NCI-H1417 (cell line): ENCODE results near the gene CHRNB2.

Experiments
- DNase-seq, 3 experiments: peaks; one replicate each; lab custom pipeline; 2025; lab: John Stamatoyannopoulos, UW

Gene CHRNB2

DNA sequence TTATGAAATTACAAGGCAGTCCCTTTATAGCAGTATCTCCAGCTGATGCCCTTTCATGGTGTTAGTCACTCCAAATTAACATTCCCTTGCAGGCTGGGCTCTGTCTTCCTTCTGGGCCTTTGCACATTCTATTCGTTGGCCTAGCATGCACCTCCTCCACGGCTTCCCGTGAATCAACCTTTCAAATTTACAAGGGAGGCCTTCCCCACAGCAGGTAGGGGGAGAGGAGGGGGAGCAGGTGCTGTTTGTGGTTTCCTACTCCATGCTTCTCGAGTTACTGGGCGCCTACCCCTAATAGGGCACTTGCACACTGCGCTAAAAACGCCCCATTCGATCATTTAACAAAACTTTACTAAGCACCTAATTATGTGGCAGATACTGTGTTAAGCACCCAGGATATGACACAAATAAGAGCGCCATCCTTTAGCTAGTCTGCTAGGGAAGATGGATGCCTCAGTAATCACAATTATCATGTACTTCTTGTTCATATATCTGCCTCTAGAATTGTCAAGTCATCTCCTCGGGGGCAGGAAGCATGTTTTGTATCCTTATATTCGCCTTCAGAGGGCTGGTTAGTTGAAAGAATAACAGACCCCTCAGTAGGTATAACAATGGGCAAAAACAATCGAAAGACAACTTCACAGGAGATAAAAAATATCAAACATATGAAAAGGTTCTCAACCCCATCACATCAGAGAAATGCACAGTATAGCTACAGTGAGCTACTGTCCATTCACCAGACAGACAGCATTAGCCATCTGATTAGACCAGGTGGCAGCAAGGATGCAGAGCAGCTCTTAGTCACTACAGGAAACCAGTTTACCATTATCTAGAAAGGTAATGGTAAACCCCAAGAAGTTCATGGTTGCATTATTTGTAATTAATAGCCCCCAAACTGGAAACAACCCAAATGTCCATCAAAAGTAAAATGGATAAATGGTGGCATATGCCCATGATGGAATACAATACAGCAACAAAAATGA lies 42.1 kb downstream of the CHRNB2 start:
- peak; percentile 20 to 57 (median 37) for DNase-seq

DNA sequence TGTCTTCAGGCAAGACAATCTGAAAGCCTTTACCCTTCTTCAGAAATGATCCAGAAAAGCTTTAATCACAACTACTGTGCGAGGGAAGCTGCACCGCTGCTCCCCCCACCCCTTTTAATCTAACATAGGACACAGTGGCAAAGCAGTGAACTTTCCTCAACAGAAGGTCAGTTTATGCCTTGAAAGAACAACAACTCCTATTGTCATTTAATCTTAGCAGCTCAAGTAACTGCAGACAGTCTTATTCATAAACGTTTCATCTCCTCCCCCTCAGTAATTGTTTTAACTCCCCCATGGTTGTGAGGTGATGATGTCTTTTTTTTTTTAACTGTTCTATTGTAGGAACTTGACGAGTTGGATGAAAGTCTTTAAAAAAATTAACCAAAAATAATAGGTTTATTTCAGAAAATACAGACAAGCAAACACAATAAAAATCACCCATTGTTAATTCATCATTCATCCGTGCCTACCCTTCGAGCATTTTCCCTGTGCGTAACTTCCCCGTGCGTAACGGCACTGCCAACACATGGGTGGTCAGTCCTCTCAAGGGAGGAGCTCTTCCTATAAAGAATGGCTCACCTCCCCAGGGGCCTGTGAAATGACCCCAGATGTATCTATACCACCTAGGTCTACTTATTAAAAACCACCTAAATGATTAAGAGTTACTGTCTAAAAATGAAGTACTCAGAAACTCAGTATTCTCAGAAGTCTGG lies 43.7 kb downstream of the CHRNB2 start:
- DNase-seq: peak in 1 of 3 experiments; percentile 7

DNA sequence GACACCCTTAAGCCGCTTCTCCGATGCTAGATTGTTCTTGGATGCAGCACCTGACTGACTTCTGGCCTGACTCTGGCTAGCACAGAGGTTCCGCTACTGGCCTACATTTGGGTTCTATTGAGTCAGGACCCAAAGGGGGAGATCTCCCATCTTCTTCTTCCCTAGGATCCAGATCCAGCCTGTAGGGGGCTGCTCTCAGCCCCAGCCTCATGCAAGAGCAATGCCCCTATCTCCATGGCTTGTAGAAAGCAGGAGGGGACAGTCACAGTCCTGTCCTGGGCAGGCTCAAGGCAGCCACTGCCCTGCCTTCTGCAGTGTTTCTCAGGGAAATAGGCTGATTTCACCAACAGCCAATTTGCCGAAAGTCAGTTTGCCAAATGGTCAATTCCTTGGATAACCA lies 46.7 kb downstream of the CHRNB2 start:
- no peak for DNase-seq

DNA sequence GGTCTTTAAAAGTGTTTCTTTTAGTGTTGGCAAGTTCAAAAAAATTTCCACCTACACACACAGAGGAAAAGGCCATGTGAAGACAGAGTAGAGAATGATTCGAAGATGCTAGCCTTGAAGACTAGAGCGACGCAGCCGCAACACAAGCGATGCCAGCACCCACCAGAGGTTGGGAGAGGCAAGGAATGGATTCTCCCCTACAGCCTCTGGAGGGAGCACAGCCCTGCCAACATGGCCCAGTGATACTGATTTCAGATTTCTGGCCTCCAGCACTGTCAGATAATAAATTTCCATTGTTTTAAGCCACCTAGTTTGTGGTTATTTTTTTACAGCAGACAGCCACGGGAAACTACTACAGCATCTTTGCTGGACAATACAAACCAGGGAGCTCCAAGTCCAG lies 47.3 kb downstream of the CHRNB2 start:
- no peak for DNase-seq

DNA sequence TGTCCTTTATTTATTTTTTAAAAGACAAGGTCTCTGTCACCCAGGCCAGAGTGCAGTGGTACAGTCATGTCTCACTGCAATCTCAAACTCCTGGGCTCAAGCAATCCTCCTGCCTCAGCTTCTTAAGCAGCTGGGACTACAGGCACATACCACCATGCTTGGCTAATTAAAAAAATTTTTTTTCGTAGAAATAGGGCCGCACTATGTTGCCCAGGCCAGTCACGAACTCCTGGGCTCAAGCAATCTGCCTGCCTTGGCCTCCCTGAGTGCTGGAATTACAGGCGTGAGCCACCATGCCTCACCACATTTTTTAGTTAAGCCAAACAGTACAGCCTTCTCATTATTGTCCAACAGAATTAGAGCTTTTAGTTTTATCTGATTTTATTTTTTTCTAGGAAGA lies 47.8 kb downstream of the CHRNB2 start:
- no peak for DNase-seq

DNA sequence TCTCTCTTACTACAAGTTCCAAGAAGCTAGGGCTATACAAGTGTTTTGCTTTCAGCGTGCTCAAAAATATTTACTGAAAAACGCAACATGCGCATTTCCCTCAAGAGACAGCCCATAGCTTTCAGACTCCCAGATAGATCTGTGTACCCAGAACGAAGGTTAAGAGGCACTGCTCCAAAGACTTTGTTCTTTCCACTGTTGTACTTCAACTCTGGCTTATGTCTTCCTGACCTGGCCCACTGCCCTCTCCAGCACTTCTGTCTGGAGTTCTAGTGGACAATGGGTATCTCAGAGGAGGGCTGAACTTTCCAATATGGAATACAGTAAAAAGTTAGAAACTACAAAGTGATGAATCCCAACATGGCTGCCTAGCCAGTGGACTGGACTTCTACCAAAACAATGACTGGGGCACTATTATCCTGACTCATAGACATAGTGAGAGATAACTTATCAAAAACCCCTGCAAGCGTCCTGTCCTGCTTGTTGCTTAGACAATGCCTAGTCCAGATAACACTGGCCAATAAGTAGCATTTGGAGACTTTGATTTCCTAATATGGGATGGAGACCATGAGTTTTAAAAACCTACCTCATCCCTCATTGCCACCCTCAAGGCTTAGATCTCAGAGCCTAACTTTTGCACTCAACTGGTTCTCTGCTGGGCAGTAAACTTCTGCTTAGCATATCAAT lies 49.2 kb downstream of the CHRNB2 start:
- no peak for DNase-seq

DNA sequence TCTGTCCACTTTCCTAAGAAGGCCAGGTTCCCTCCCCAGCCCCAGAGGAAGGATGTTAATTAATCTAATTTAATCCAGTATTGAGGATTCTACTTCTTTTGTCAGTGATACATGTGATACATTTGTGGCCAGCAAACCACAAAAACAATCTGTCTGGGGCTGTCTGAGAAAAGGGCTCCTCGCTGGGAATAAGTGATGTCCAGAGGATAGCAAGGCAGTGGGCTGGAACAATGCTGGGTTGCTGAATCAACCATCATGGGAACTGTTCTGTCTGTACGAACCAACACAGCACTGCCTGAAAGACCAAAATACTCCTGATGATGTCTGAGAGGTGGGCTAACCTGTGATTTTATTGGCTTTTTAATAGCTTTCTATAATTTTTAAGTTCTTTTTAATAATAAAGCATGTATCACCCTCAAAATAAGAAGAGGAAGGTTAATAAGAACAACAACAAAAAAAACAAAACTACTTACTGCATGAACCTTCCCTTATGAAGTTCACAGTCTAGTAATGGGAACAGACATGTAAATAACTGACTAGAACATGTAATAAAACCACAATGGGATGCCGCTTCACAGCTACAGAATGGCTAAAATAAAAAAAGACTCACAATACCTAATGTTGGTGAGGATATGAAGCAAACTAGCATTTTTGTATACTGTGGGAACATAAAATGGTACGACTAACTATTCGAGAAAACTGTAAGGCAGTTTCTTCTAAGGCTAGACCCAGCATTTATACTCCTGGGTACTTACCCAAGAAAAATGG lies 51.8 kb downstream of the CHRNB2 start:
- DNase-seq: no peak

DNA sequence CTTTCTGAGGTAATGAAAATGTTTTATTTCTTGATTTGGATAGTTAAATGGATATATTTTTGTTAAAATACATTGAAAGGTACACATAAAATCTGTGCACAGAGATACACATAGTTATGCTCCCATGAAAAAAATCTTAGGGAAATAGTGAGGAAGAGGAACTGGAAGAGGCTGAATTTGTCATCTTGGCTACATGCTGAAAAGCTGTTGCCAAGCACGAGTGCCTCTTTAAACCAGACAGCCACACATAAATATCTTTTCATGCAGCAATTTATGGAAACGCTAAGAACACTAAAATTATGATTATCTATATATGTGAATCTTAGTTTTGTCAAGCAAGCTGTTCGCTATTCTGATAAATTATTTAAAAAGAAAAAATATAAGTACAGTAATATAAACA lies 53.2 kb downstream of the CHRNB2 start:
- DNase-seq: no peak

DNA sequence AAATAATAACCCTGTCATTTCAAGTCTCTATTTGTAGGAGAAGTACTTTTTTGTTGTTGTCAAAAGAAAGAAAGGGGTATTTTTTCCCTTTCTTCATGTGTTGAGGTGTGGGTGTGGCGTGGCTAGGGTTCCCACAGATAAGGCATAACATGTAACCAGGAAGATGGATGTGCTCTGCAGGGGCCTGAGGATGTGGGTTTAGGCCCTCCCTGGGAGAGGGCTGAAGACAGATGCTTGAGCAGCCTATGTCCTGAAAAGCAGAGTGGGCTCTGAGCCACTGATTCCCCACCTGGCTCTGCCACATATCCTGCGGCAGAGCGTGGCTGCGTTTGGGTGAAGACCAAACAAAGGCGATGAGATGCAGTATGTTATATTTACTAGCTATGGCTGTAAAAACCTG lies 54.3 kb downstream of the CHRNB2 start:
- DNase-seq: no peak

DNA sequence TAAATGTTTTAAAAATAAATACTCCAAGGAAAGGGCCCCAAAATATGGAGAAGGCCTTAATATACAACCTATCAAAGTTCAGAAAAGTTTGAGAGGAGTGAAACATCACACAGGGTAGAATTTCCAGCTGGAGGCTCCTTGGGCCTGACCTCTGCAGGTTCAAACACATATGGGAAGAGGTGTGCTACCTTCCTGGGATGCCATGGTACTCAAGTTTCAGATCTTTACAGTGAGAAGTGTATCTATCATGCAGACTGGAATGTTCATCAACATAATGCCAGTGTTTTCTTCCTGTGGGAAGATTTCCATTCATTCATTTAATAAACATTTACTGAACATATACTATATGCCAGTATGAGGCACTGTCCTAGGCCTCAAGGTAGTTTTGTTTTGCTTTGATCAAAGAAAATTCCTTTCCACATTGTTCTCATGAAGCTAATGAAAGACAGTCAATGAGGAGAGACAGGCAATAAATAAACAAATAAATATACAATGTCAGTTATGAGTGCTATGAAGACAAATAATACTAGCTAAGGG lies 55.0 kb downstream of the CHRNB2 start:
- DNase-seq: no peak

DNA sequence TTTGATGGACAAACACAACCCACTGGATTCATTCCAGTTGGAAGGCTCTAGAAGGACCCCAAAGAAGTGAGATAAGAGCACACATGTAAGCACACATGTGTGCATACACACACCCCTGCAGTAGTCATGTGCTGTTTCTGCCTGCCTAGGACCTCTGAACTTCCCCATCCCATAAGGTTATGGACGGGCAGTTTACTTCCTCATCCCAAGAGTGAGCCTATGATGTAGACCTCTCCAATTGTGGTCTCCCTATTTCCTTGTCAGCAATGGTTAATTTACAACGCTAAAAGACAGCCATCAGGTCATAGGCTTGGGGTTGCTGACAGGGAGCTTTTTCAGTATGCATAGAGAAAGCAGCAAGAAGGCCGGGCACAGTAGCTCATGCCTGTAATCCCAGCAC lies 55.8 kb downstream of the CHRNB2 start:
- DNase-seq: no peak

DNA sequence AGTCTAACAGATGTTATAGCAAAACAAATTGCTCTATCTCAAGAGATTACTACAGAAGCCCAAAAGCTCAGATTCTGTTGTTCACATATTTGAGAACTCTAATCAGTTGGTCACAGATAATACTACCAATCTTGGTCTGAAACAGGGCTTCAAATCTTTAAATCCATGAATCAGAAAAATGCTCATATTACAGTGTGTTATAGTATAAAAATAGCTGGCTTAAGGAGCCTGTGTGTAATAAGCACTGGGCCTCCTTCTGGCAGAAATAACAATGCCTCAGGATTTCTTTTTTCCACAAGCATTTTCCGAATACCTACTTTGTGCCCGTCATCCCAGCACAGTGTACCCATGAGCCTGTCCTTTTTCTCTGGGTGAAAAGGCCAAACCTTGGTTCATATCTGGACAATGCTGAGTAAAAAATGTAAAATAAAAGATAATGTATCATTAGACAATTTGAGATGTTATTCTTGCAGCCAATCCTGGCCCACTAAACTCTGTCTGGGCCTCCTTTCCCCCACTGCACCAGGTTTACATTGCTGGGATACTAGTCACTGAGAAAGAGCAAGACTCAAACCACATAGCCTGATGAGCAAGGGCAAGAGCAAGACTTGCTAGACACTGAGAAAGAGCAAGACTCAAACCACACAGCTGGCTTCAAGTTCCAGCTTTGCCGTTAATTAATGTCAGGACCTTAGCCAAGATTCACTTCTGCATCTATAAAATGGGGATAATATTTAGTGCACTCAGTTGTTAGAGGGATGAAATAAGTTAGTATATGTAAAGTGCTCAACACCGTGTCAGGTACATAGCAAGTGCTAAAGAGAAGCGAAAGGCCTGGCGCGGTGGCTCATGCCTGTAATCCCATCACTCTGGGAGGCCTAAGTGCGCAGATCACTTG lies 57.4 kb downstream of the CHRNB2 start:
- no peak for DNase-seq

DNA sequence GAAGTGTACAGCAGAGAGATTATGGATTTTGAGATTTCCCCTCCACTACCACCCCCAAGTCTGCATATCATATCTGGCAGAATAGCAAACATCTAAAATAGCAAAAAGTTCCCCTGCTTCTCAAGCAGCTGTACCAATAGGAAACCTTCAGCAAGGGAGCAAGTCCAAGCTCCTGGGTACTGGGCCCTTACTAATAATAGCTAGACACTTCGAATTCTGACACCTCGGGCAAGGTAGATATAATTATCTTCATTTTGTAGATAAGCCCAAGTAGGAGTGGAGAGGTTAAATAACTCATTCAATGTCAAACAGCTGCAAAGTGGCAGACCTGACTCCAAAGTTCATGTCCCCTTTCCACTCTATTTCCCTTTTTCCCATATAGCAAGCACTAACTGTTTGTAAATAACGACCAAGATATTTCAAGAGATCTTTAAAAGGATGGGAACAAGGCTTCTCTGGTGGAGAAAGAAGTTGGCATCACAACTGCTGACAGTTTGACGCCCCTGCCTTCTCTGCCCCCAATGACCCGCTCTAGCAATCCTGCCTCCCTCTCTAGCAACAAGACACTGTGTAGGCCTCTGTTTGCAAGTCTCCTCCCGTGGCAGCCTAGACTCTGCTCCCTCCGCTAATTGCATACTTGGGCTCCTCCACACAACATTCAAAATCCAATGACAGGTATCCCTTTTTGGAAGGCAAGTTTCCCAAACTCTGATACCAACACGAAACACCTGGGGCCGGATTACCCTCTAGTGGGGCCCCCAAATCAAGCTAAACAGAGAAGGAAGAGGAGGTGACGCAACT lies 59.1 kb downstream of the CHRNB2 start:
- DNase-seq: peak in 2 of 3 experiments; percentile 48 to 67

DNA sequence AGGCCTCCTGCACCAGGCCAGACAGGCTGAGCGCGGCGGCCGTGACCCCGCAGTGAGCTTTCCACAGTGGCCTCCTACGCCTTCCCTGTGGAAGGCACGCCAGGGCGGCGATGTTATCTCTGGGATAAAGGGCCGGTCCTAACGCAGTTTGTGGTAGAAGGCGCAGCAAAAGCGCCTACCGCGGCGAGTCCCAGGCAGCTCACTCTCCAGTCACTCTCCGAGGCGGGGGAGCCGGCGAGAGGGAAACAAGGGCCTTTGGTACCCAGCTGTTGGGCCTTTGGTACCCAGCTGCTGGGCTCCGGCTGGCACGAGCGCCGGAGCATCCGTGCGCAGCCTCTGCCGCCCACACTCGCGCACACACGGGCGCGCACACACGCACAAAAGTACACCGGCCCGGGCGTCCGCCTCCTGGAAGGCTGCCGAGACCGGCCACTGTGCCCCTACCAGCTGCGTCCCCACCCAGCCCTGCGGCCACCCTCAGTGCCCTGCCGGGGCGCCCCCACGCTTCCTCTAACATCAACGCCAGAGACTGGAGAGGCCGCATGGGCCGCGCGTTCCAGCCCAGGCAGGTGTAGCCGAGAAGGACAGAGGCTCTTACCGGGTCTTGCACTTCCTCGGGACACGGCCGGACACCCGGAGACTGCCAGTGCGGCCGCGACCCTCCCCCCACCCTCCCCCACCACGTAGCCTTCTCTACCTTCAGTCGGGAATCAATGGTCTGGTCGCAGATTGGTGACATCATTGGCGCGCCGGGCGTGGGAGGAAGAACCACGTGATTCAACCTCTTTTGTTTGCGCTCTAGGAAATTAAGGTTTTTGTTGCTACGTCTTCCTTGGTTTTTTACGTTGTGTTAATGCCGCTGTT lies 59.9 kb downstream of the CHRNB2 start:
- DNase-seq: peak; percentile 94 to 96 (median 96)

DNA sequence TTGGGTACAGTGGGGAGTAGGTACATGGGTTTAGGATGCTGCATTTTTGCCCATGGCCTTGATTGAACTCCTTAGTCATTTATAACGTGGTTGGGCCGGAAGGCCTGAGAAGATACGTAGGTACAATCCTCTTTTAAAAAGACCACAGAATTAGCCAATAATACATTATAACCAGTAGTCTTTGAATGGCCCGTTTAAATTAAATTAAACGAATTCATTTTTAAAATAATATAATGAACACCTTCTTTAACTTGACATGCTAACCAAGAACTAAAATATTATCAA lies 60.5 kb downstream of the CHRNB2 start:
- DNase-seq: no peak

DNA sequence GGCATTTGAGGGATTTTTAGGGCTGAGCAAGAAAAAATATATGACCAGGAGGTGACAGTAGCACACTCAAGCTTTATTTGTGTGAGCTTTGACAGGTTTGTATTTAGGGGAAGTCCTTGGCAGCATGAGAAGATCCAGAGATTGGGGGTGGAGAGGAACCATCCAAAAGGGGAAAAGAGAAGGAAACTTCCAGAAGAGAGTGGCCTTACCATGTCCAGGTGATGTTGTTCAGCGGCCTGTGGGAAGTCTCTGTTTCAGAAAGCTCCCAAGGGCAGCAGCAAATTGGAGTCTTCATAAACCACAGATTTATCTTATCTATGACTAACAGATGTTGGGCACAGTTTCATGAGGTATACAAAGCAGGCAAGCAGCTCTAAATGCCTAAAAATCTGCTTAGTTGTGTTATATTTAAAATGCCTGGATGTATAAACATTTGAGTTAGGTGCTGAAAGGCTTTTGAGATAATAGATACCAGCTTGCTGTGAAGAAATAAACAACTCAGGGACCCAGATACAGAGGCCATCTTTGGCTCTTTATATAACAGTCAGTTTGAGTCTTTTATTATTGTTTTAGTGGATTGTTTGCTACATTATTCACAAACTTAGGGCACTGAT lies 61.6 kb downstream of the CHRNB2 start:
- DNase-seq: no peak
